ENCODE data around the gene TRPC4AP. TPM values are rescaled to one million over a fixed set of nuclear protein-coding genes. Genes with fewer than 3 reads are reported as not detected.

TRPC4AP gene
- total and polyA plus RNA-seq, 7 donors: 24.0 to 61.8 (median 45.3) TPM

- Histone ChIP-seq H3K4me1 (peaks cover 0 to 48% (median 28%) of the 10 kb centered on the region in 4 donors), H3K27me3 (no peaks in the 10 kb centered on the region), H3K27ac (peak overlapping the region; percentile 82 to 97 (median 94)), H3K4me3 (peak overlapping the region; percentile 59 to 97 (median 88)), H3K9me3 (no peaks in the 10 kb centered on the region), H3K36me3 (peaks cover 0 to 12% (median 0%) of the 10 kb centered on the region in 4 donors)
- TF ChIP-seq POLR2A (IDR thresholded peaks at IDR 0.05) (no peak), CTCF (IDR thresholded peaks at IDR 0.05) (no peak), POLR2AphosphoS5 (IDR thresholded peaks at IDR 0.05) (no peak), EP300 (IDR thresholded peaks at IDR 0.05) (no peak)
- 0 to 1% methylated on average over 28 of the region's 28 CpGs for WGBS, 2 donors
- intact Hi-C loops (cut with DNase I): loop anchor here (2.0 to 10.0 kb wide), 5 partner anchors 55 to 363 kb away; partner anchors contain the start of genes ACSS2, CEP250, EDEM2 and GSS
- no peak for DNase-seq
These were observed 637 bp downstream of the TRPC4AP start for GRCh38 chr20:35091816-35092523.

- peaks cover 0 to 12% (median 0%) of the 10 kb centered on the region in 4 donors for H3K36me3 ChIP-seq
- no peak overlapping the region for H3K27ac ChIP-seq
- H3K9me3 ChIP-seq: no peaks in the 10 kb centered on the region
- intact Hi-C loops (cut with DNase I): no loop called here
- peaks cover 0 to 48% (median 26%) of the 10 kb centered on the region in 4 donors for H3K4me1 ChIP-seq
- TF ChIP-seq CTCF (IDR thresholded peaks at IDR 0.05) (no peak), POLR2A (IDR thresholded peaks at IDR 0.05) (no peak), EP300 (IDR thresholded peaks at IDR 0.05) (no peak), POLR2AphosphoS5 (IDR thresholded peaks at IDR 0.05) (no peak)
- H3K27me3 ChIP-seq: no peaks in the 10 kb centered on the region
- H3K4me3 ChIP-seq: no peak overlapping the region
- DNase-seq: no peak
- WGBS, 2 donors: 96 to 99% methylated on average over 2 of the region's 2 CpGs
These were observed 4.1 kb downstream of the TRPC4AP start for GRCh38 chr20:35088231-35089145.

GRCh38 chr20:35087791-35088190, 4.8 kb downstream of the TRPC4AP start:
- H3K9me3 ChIP-seq: no peaks in the 10 kb centered on the region
- H3K4me3 ChIP-seq: no peak overlapping the region
- no peaks in the 10 kb centered on the region for H3K27me3 ChIP-seq
- no peak for DNase-seq
- H3K36me3 ChIP-seq: peaks cover 0 to 12% (median 0%) of the 10 kb centered on the region in 4 donors
- intact Hi-C loops (cut with DNase I): no loop called here
- H3K27ac ChIP-seq: no peak overlapping the region
- TF ChIP-seq CTCF (IDR thresholded peaks at IDR 0.05) (no peak), POLR2A (IDR thresholded peaks at IDR 0.05) (no peak), POLR2AphosphoS5 (IDR thresholded peaks at IDR 0.05) (no peak), EP300 (IDR thresholded peaks at IDR 0.05) (no peak)
- H3K4me1 ChIP-seq: peaks cover 0 to 47% (median 24%) of the 10 kb centered on the region in 4 donors
- WGBS, 2 donors: 80 to 81% methylated on average over 5 of the region's 5 CpGs

DNA sequence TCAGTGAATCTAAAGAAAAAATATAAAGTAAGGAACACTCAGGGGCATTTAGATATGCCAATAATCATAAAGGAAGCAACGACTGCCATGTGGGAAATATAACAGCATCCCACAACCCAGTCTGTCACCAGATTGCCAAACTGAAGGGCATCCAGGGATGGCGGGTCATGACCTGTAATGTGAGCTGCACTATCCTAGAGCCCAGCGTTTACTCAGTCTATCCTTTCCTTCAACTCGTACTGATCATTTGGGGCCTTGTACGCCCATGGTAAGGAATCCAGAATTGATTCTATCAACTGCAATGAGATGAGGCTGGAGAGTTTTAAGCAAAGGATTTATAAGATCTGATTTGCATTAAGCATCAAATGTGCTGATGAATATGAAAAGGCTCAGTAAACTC, 5.3 kb downstream of the TRPC4AP start:
- intact Hi-C loops (cut with DNase I): no loop called here
- no peak overlapping the region for H3K4me3 ChIP-seq
- peaks cover 0 to 12% (median 0%) of the 10 kb centered on the region in 4 donors for H3K36me3 ChIP-seq
- H3K9me3 ChIP-seq: no peaks in the 10 kb centered on the region
- H3K4me1 ChIP-seq: peaks cover 0 to 47% (median 24%) of the 10 kb centered on the region in 4 donors
- H3K27me3 ChIP-seq: no peaks in the 10 kb centered on the region
- 88 to 95% methylated on average over 5 of the region's 5 CpGs for WGBS, 2 donors
- no peak for DNase-seq
- no peak for TF ChIP-seq EP300 (IDR thresholded peaks at IDR 0.05)
- no peak for TF ChIP-seq POLR2A (IDR thresholded peaks at IDR 0.05)
- TF ChIP-seq POLR2AphosphoS5 (IDR thresholded peaks at IDR 0.05): no peak
- no peak for TF ChIP-seq CTCF (IDR thresholded peaks at IDR 0.05)
- no peak overlapping the region for H3K27ac ChIP-seq
